OCI-LY7 (cell line): ENCODE results near the gene CEP112. TPM values are rescaled to one million over a fixed set of nuclear protein-coding genes. Genes with fewer than 3 reads are reported as not detected.

Source experiments
- BruUV-seq: library from RNA; stranded (reverse); fragments of 400-500 nt; replicated peaks from 2 replicates; lab custom pipeline; 2021; lab: Mats Ljungman, UMichigan
- CTCF ChIA-PET: fragments of 300-600 bp; sonication (Branson Sonifier 250); formaldehyde crosslinking; loops from one replicate; lab custom pipeline; 2022; ENCODE audit warnings: antibody characterized with exemption; ENCODE audit not compliant: unreplicated experiment; lab: Charles Lee
- POLR2A ChIA-PET: fragments of 300-600 bp; sonication (Branson Sonifier 250); formaldehyde crosslinking; loops from one replicate; lab custom pipeline; 2022; ENCODE audit warnings: antibody characterized with exemption; lab: Charles Lee
- DNase-seq: peaks from one replicate; pipeline ENCODE4 v3.0.0-alpha.2; 2015; ENCODE audit warnings: low spot score
- H2AFZ ChIP-seq: fragments of 200-600 bp; sonication (generic), shearing (Covaris generic); 2 replicates; pipeline ENCODE4 v1.6.1; 2014; ENCODE audit warnings: mild to moderate bottlenecking, antibody characterized with exemption, low read length, moderate library complexity
- H3K27ac ChIP-seq: fragments of 200-600 bp; sonication (generic); 2 replicates; pipeline ENCODE4 v1.5.1; 2014; ENCODE audit warnings: mixed run types, low read depth, mild to moderate bottlenecking, moderate library complexity, low read length, inconsistent platforms; ENCODE audit not compliant: poor library complexity, severe bottlenecking
- H3K36me3 ChIP-seq: fragments of 200-600 bp; sonication (generic); 2 replicates; pipeline ENCODE4 v1.6.1; 2014; ENCODE audit warnings: mild to moderate bottlenecking, antibody characterized with exemption, low read length, moderate library complexity, mixed read lengths; ENCODE audit not compliant: insufficient read depth
- H3K4me1 ChIP-seq: fragments of 200-600 bp; sonication (generic); 2 replicates; pipeline ENCODE4 v1.5.1; 2014; ENCODE audit warnings: mild to moderate bottlenecking, low read length; ENCODE audit not compliant: insufficient read depth, poor library complexity, severe bottlenecking
- H3K4me2 ChIP-seq: fragments of 200-600 bp; sonication (generic); 2 replicates; pipeline ENCODE4 v1.6.1; 2014; ENCODE audit warnings: mild to moderate bottlenecking, low read length
- H3K4me3 ChIP-seq: fragments of 200-600 bp; sonication (generic); 2 replicates; pipeline ENCODE4 v1.5.1; 2014; ENCODE audit warnings: mild to moderate bottlenecking, low read depth, low read length; ENCODE audit not compliant: poor library complexity, severe bottlenecking
- H3K79me2 ChIP-seq: fragments of 200-600 bp; sonication (generic); 2 replicates; pipeline ENCODE4 v1.6.1; 2016; ENCODE audit warnings: low read depth, mild to moderate bottlenecking, low read length, moderate library complexity, mixed read lengths; ENCODE audit not compliant: insufficient read depth
- H3K9me2 ChIP-seq: fragments of 200-600 bp; sonication (generic); 2 replicates; pipeline ENCODE4 v1.6.1; 2016; ENCODE audit warnings: mild to moderate bottlenecking, low read length, mixed read lengths; ENCODE audit not compliant: insufficient read depth
- H3K9me3 ChIP-seq: fragments of 200-600 bp; sonication (generic); 2 replicates; pipeline ENCODE4 v1.6.1; 2014; ENCODE audit warnings: mild to moderate bottlenecking, mixed run types, low read length, mixed read lengths
- H4K20me1 ChIP-seq: fragments of 200-600 bp; sonication (generic); 2 replicates; pipeline ENCODE4 v1.6.1; 2014; ENCODE audit warnings: mild to moderate bottlenecking, antibody characterized with exemption, low read length, moderate library complexity, mixed read lengths; ENCODE audit not compliant: insufficient read depth
- EZH2phosphoT487 ChIP-seq: fragments of 200-600 bp; sonication (generic); IDR thresholded peaks from 2 replicates; pipeline ENCODE4 v1.6.1; 2018; ENCODE audit warnings: low read depth, borderline replicate concordance, mild to moderate bottlenecking, mixed run types, antibody characterized with exemption, low read length, moderate library complexity, mixed read lengths
- intact Hi-C: fragments of 100-400 bp; cut with micrococcal nuclease; formaldehyde crosslinking; loops from one replicate; pipeline ENCODE4 v1.10.0; 2022; ENCODE audit not compliant: unreplicated experiment
- total RNA-seq, 2 experiments: library from RNA; depleted of rRNA in 1 of 2; stranded (reverse); fragments of >200 nt in 1 of 2; shearing (Covaris generic) in 1 of 2; gene quantifications; 2 replicates each; pipeline ENCODE4 v1.2.3, GENCODE V29; 2014 to 2022
- TF ChIP-seq, protein P1 (sequence below): fragments of 200-600 bp; sonication (generic); conservative IDR thresholded peaks from 2 replicates; pipeline ENCODE4 v1.5.1; 2014; ENCODE audit warnings: mild to moderate bottlenecking, antibody characterized with exemption, low read length, moderate library complexity, mixed read lengths

The CEP112 gene
- total RNA-seq, 2 experiments from 2014 or later, result 2.7 to 6.9 TPM

DNA sequence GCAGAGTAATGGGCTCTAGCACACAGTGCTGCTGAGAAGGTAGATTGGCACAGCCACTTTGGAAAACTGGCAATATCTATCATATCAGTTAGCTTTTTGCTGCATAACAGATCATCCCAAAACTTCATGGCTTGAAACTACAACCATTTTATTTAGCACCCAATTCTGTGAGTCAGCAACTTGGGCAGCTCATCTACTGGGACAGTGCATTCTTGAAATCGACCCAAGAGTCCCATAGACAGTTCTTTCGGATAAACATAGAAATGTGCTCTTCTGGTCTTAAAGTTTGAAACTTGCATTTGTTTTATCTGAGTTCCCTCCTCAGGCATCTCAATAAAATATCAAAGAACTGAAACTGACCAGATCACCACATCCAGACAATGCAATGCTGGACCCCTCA is 76.7 kb downstream of the CEP112 start:
- Histone ChIP-seq H3K4me1 (no peaks in the 10 kb centered on the region), H3K79me2 (no peaks in the 10 kb centered on the region), H3K9me3 (no peaks in the 10 kb centered on the region), H3K4me3 (no peak overlapping the region), H3K27ac (no peak overlapping the region), H3K9me2 (no peaks in the 10 kb centered on the region), H2AFZ (no peak overlapping the region), H3K36me3 (no peaks in the 10 kb centered on the region), H4K20me1 (no peaks in the 10 kb centered on the region), H3K4me2 (no peak overlapping the region)
- intact Hi-C loops, result no loop called here
- no TSS peak for BruUV-seq
- POLR2A ChIA-PET, result no interaction called here
- TF ChIP-seq, protein P1, sequence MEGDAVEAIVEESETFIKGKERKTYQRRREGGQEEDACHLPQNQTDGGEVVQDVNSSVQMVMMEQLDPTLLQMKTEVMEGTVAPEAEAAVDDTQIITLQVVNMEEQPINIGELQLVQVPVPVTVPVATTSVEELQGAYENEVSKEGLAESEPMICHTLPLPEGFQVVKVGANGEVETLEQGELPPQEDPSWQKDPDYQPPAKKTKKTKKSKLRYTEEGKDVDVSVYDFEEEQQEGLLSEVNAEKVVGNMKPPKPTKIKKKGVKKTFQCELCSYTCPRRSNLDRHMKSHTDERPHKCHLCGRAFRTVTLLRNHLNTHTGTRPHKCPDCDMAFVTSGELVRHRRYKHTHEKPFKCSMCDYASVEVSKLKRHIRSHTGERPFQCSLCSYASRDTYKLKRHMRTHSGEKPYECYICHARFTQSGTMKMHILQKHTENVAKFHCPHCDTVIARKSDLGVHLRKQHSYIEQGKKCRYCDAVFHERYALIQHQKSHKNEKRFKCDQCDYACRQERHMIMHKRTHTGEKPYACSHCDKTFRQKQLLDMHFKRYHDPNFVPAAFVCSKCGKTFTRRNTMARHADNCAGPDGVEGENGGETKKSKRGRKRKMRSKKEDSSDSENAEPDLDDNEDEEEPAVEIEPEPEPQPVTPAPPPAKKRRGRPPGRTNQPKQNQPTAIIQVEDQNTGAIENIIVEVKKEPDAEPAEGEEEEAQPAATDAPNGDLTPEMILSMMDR, result no peak
- no peak for TF ChIP-seq EZH2phosphoT487
- no peak for DNase-seq
- CTCF ChIA-PET, result no interaction called here

DNA sequence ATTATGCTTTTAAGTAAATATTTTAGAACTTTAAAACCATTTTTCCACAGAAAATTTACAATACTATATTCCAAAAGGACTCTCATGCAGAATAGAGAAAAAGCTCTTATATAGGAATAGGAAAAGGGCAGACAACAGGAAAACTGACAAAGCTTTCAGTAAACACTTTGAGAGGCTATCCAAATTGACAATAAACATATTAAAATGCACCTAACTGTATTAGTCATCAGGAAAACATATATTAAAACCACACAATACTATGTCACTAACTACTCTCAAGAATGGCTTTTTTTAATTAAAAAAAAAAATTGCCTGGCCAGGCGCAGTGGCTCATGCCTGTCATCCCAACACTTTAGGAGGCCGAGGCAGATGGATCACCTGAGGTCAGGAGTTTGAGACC is 77.3 kb downstream of the CEP112 start:
- BruUV-seq, result no TSS peak

DNA sequence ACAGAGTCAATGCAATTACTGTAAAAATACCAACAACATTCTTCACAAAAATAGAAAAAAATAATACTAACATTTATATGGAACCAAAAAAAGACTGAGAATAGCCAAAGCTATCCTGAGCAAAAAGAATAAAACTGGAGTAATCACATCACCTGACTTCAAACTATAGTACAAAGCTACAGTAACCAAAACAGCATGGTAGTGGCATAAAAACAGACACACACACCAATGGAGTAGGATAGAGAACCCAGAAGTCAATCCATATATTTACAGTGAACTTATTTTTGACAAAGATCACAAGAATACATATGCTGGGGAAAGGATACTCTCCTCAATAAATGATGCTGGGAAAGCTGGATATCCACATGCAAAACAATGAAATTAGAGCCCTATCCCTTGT is 84.2 kb downstream of the CEP112 start:
- no peak for DNase-seq
- Histone ChIP-seq H3K9me2 (no peaks in the 10 kb centered on the region), H4K20me1 (no peaks in the 10 kb centered on the region), H2AFZ (no peak overlapping the region), H3K79me2 (no peaks in the 10 kb centered on the region), H3K4me2 (no peak overlapping the region), H3K27ac (no peak overlapping the region), H3K4me3 (no peak overlapping the region), H3K36me3 (no peaks in the 10 kb centered on the region), H3K4me1 (no peaks in the 10 kb centered on the region), H3K9me3 (peaks cover 6% of the 10 kb centered on the region; the same call in 1 of the 2 replicates)
- ChIA-PET POLR2A (no interaction called here), CTCF (no interaction called here)
- TF ChIP-seq EZH2phosphoT487, result no peak
- TF ChIP-seq, protein P1, result no peak
- intact Hi-C loops, result no loop called here
- no TSS peak for BruUV-seq

More for the DNA sequence above, 77.3 kb downstream of the CEP112 start:
- Histone ChIP-seq H4K20me1 (no peaks in the 10 kb centered on the region), H3K9me2 (no peaks in the 10 kb centered on the region), H3K9me3 (no peaks in the 10 kb centered on the region), H3K79me2 (no peaks in the 10 kb centered on the region), H3K27ac (no peak overlapping the region), H3K36me3 (no peaks in the 10 kb centered on the region), H3K4me1 (no peaks in the 10 kb centered on the region), H2AFZ (no peak overlapping the region), H3K4me2 (no peak overlapping the region), H3K4me3 (no peak overlapping the region)
- no peak for DNase-seq
- no peak for TF ChIP-seq EZH2phosphoT487
- ChIA-PET POLR2A (no interaction called here), CTCF (no interaction called here)
- intact Hi-C loops, result no loop called here
